HL-60 (cell line): ENCODE data around the gene CHTF8.

Source experiments
- DNase-seq, 2 experiments: peaks; one replicate each; pipeline ENCODE4 v3.0.0-alpha.2; 2010 to 2020; ENCODE audit warnings: low read depth in 1 of 2, low spot score in 1 of 2
- H3K27ac ChIP-seq: fragments of 250-450 bp; sonication (Bioruptor Pico); replicated peaks from 2 replicates; pipeline ENCODE4 v1.5.1; 2020; ENCODE audit warnings: mild to moderate bottlenecking, moderate library complexity
- H3K27me3 ChIP-seq: fragments of 250-450 bp; sonication (Bioruptor Pico); 2 replicates; pipeline ENCODE4 v1.5.1; 2021; ENCODE audit warnings: mild to moderate bottlenecking, moderate library complexity; ENCODE audit not compliant: insufficient read depth, poor library complexity, severe bottlenecking
- H3K4me3 ChIP-seq: replicated peaks from 2 replicates; pipeline ENCODE4 v1.5.1; 2011; ENCODE audit warnings: mild to moderate bottlenecking, control low read depth, low read length; ENCODE audit not compliant: insufficient read depth
- GABPA ChIP-seq: IDR thresholded peaks from 2 replicates; pipeline ENCODE4 v1.6.1; 2012; ENCODE audit warnings: low read depth
- POLR2AphosphoS5 ChIP-seq: IDR thresholded peaks from 2 replicates; pipeline ENCODE4 v1.6.1; 2012; ENCODE audit warnings: low read depth
- REST ChIP-seq: IDR thresholded peaks from 2 replicates; pipeline ENCODE4 v1.6.1; 2012; ENCODE audit warnings: low read depth; ENCODE audit not compliant: insufficient replicate concordance
- SPI1 ChIP-seq: IDR thresholded peaks from 2 replicates; pipeline ENCODE4 v1.6.1; 2012; ENCODE audit warnings: low read depth, mild to moderate bottlenecking, borderline replicate concordance
- TF ChIP-seq, protein P1 (sequence below): IDR thresholded peaks from one replicate; pipeline ENCODE4 v1.5.1; 2011; ENCODE audit warnings: low read length, control low read depth, inconsistent platforms; ENCODE audit not compliant: insufficient read depth

CHTF8 gene

GRCh38 chr16:69113216-69113615 is 19.2 kb downstream of the CHTF8 start:
- no peak overlapping the region for H3K27ac ChIP-seq
- no peak for DNase-seq
- no peaks in the 10 kb centered on the region for H3K27me3 ChIP-seq
- no peak for TF ChIP-seq REST
- TF ChIP-seq POLR2AphosphoS5, result no peak
- no peak for TF ChIP-seq GABPA
- no peak for TF ChIP-seq SPI1
- TF ChIP-seq, protein P1, sequence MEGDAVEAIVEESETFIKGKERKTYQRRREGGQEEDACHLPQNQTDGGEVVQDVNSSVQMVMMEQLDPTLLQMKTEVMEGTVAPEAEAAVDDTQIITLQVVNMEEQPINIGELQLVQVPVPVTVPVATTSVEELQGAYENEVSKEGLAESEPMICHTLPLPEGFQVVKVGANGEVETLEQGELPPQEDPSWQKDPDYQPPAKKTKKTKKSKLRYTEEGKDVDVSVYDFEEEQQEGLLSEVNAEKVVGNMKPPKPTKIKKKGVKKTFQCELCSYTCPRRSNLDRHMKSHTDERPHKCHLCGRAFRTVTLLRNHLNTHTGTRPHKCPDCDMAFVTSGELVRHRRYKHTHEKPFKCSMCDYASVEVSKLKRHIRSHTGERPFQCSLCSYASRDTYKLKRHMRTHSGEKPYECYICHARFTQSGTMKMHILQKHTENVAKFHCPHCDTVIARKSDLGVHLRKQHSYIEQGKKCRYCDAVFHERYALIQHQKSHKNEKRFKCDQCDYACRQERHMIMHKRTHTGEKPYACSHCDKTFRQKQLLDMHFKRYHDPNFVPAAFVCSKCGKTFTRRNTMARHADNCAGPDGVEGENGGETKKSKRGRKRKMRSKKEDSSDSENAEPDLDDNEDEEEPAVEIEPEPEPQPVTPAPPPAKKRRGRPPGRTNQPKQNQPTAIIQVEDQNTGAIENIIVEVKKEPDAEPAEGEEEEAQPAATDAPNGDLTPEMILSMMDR, result no peak
- no peak overlapping the region for H3K4me3 ChIP-seq

DNA sequence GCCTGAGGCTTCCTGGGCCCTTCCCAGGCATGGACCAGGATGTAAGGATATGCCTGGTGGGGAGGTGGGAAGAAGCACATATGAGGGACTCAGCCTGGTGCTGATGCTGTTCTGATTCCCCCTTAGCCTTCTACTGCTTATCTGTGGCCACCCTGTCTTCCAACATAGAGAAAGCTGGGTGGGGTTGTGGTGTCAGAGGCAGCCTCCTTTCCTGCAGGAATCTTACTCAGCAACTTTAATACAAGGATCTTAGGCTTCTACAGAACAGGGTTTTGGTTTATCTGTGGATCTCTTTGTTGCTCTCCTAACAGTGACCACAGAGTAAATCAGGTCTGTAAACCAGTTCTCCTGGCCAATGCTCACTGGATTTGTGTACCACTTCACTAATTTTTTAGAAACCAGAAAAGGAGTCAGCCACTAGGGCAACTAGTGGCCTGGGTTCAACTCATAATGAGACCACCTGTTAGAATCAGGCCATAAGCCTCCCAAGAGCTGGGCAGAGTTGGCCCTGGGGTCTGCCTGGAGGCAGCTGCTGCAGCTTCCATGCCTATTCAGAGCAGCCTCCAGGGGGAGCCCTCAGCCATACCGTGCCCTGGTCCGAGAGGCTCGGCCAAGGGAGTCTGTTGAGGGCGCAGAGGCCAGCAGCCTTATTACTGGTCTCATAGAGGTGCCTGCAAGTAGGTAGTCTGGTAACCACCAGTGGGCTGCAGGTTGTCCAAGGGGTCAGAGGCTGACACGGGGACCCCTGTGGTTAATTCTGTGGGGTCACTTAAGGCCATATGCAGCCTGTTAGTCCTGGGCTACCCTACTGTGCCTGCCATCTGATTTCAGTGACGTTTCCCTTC is 19.9 kb downstream of the CHTF8 start:
- Histone ChIP-seq H3K27me3 (no peaks in the 10 kb centered on the region), H3K4me3 (no peak overlapping the region), H3K27ac (no peak overlapping the region)
- no peak for TF ChIP-seq SPI1
- TF ChIP-seq, protein P1, result peak; percentile 79
- DNase-seq, result peak in 1 of 2 experiments; percentile 60

DNA sequence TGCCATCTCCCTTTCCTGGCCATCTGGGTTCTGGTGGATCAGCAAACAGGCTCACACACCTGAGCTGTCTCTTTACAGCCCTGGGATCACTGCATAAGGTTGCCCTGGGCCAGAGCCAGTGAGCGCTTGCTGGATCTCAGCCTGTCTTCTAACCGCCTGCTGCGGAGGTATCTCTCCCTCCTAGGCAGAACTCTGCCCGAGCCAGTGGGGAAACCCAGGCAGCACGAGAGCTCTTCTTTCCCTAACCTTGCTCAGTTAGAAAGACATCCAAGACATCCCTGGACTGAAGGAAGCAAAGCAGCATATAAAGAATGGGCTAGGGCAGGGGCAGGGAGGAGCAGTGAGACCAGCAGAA is 20.5 kb downstream of the CHTF8 start:
- no peak overlapping the region for H3K4me3 ChIP-seq
- no peak overlapping the region for H3K27ac ChIP-seq
- peaks cover 6% of the 10 kb centered on the region for H3K27me3 ChIP-seq
- DNase-seq, result no peak
- TF ChIP-seq REST (no peak), POLR2AphosphoS5 (no peak), SPI1 (no peak)

GRCh38 chr16:69111216-69111875 is 21.0 kb downstream of the CHTF8 start:
- Histone ChIP-seq H3K4me3 (no peak overlapping the region), H3K27ac (no peak overlapping the region), H3K27me3 (peaks cover 6% of the 10 kb centered on the region)
- no peak for TF ChIP-seq REST
- TF ChIP-seq SPI1, result no peak
- TF ChIP-seq GABPA, result no peak
- no peak for TF ChIP-seq POLR2AphosphoS5
- TF ChIP-seq, protein P1, result no peak
- DNase-seq, result no peak
